ENCODE measurements around the gene DHRSX.

DNA sequence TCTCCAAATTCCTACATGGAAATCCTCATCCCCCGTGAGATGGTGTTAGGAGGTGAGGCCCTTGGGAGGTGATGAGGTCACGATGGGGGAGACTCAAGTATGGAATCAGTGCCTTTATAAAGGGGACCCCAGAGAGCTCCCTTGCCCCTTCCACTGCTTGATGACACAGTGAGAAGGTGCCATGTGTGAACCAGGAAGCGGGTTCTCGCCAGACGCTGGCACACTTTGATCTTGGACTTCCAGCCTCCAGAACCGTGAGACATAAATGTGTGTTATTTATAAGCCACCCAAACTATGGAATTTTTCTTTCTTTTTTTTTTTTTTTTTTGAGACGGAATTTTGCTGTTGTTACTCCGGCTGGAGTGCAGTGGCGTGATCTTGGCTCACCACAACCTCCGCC, 237.6 kb downstream of the DHRSX start:
- TF ChIP-seq, protein P1, sequence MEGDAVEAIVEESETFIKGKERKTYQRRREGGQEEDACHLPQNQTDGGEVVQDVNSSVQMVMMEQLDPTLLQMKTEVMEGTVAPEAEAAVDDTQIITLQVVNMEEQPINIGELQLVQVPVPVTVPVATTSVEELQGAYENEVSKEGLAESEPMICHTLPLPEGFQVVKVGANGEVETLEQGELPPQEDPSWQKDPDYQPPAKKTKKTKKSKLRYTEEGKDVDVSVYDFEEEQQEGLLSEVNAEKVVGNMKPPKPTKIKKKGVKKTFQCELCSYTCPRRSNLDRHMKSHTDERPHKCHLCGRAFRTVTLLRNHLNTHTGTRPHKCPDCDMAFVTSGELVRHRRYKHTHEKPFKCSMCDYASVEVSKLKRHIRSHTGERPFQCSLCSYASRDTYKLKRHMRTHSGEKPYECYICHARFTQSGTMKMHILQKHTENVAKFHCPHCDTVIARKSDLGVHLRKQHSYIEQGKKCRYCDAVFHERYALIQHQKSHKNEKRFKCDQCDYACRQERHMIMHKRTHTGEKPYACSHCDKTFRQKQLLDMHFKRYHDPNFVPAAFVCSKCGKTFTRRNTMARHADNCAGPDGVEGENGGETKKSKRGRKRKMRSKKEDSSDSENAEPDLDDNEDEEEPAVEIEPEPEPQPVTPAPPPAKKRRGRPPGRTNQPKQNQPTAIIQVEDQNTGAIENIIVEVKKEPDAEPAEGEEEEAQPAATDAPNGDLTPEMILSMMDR (IDR thresholded peaks at IDR 0.05), result no peak
- TF ChIP-seq POLR2A (IDR thresholded peaks at IDR 0.05), result no peak

Data from thyroid gland (tissue), 4 donors.